ENCODE measurements around the gene GPC3.

- TF ChIP-seq RAD21 (IDR thresholded peaks at IDR 0.05; ENCODE audit: low read length) = no peak
- TF ChIP-seq, protein P1, sequence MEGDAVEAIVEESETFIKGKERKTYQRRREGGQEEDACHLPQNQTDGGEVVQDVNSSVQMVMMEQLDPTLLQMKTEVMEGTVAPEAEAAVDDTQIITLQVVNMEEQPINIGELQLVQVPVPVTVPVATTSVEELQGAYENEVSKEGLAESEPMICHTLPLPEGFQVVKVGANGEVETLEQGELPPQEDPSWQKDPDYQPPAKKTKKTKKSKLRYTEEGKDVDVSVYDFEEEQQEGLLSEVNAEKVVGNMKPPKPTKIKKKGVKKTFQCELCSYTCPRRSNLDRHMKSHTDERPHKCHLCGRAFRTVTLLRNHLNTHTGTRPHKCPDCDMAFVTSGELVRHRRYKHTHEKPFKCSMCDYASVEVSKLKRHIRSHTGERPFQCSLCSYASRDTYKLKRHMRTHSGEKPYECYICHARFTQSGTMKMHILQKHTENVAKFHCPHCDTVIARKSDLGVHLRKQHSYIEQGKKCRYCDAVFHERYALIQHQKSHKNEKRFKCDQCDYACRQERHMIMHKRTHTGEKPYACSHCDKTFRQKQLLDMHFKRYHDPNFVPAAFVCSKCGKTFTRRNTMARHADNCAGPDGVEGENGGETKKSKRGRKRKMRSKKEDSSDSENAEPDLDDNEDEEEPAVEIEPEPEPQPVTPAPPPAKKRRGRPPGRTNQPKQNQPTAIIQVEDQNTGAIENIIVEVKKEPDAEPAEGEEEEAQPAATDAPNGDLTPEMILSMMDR (IDR thresholded peaks at IDR 0.05) = no peak
- no peak for TF ChIP-seq EP300 (IDR thresholded peaks at IDR 0.05; ENCODE audit: borderline replicate concordance in 1 of 2, low read depth in 1 of 2, low read length in 1 of 2)
- no peak for TF ChIP-seq SIN3A (IDR thresholded peaks at IDR 0.05; ENCODE audit: borderline replicate concordance, low read depth, low read length)
- no peak for TF ChIP-seq EZH2phosphoT487 (IDR thresholded peaks at IDR 0.05; ENCODE audit: borderline replicate concordance, low read depth)
- TF ChIP-seq YY1 (IDR thresholded peaks at IDR 0.05; ENCODE audit: low read depth) = no peak
- no peak for TF ChIP-seq MXI1 (IDR thresholded peaks at IDR 0.05; ENCODE audit: low read depth, low read length)
- TF ChIP-seq USF2 (IDR thresholded peaks at IDR 0.05; ENCODE audit: borderline replicate concordance, low read depth, low read length) = no peak
- TF ChIP-seq, protein P2, sequence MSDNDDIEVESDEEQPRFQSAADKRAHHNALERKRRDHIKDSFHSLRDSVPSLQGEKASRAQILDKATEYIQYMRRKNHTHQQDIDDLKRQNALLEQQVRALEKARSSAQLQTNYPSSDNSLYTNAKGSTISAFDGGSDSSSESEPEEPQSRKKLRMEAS (IDR thresholded peaks at IDR 0.05; ENCODE audit: low read depth) = no peak
- TF ChIP-seq, protein P3, sequence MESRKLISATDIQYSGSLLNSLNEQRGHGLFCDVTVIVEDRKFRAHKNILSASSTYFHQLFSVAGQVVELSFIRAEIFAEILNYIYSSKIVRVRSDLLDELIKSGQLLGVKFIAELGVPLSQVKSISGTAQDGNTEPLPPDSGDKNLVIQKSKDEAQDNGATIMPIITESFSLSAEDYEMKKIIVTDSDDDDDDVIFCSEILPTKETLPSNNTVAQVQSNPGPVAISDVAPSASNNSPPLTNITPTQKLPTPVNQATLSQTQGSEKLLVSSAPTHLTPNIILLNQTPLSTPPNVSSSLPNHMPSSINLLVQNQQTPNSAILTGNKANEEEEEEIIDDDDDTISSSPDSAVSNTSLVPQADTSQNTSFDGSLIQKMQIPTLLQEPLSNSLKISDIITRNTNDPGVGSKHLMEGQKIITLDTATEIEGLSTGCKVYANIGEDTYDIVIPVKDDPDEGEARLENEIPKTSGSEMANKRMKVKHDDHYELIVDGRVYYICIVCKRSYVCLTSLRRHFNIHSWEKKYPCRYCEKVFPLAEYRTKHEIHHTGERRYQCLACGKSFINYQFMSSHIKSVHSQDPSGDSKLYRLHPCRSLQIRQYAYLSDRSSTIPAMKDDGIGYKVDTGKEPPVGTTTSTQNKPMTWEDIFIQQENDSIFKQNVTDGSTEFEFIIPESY (IDR thresholded peaks at IDR 0.05; ENCODE audit: borderline replicate concordance, low read depth) = no peak
- no peak for TF ChIP-seq FOXJ3 (CRISPR knock-in tag; IDR thresholded peaks at IDR 0.05)
- TF ChIP-seq RCOR1 (IDR thresholded peaks at IDR 0.05; ENCODE audit: low read length) = no peak
- TF ChIP-seq FOSL2 (IDR thresholded peaks at IDR 0.05; ENCODE audit: borderline replicate concordance, low read depth) = no peak
- TF ChIP-seq, protein P4, sequence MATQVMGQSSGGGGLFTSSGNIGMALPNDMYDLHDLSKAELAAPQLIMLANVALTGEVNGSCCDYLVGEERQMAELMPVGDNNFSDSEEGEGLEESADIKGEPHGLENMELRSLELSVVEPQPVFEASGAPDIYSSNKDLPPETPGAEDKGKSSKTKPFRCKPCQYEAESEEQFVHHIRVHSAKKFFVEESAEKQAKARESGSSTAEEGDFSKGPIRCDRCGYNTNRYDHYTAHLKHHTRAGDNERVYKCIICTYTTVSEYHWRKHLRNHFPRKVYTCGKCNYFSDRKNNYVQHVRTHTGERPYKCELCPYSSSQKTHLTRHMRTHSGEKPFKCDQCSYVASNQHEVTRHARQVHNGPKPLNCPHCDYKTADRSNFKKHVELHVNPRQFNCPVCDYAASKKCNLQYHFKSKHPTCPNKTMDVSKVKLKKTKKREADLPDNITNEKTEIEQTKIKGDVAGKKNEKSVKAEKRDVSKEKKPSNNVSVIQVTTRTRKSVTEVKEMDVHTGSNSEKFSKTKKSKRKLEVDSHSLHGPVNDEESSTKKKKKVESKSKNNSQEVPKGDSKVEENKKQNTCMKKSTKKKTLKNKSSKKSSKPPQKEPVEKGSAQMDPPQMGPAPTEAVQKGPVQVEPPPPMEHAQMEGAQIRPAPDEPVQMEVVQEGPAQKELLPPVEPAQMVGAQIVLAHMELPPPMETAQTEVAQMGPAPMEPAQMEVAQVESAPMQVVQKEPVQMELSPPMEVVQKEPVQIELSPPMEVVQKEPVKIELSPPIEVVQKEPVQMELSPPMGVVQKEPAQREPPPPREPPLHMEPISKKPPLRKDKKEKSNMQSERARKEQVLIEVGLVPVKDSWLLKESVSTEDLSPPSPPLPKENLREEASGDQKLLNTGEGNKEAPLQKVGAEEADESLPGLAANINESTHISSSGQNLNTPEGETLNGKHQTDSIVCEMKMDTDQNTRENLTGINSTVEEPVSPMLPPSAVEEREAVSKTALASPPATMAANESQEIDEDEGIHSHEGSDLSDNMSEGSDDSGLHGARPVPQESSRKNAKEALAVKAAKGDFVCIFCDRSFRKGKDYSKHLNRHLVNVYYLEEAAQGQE (IDR thresholded peaks at IDR 0.05; ENCODE audit: low read depth, low read length) = no peak
Observed at GRCh38 chrX:133630362-133630761, 355.0 kb downstream of the GPC3 start.

Data from SK-N-SH (cell line).